K562 (cell line): ENCODE data around the gene MLLT11. TPM values are rescaled to one million over a fixed set of nuclear protein-coding genes. Genes with fewer than 3 reads are reported as not detected.
A peak's percentile ranks its signal among the peaks of the same experiment; 100 is the strongest.

Source experiments
- E2F3 ChIP-seq: fragments of 250-450 bp; sonication (Bioruptor Pico); IDR thresholded peaks from 2 replicates; pipeline ENCODE4 v1.4.0; 2020; ENCODE audit warnings: mild to moderate bottlenecking
- JUNB ChIP-seq: fragments of 450-650 bp; formaldehyde crosslinking; conservative IDR thresholded peaks from 2 replicates; pipeline ENCODE4 v1.4.0; 2020; ENCODE audit warnings: mild to moderate bottlenecking
- KDM5B ChIP-seq: fragments of 200-600 bp; sonication (generic); IDR thresholded peaks from 2 replicates; pipeline ENCODE4 v1.6.1; 2012; ENCODE audit warnings: low read depth, mild to moderate bottlenecking, moderate library complexity, low read length, control low read depth, inconsistent platforms; ENCODE audit not compliant: insufficient replicate concordance
- MBD2 ChIP-seq: sonication (generic); IDR thresholded peaks from 2 replicates; pipeline ENCODE4 v1.6.1; 2016; ENCODE audit warnings: low read depth, borderline replicate concordance
- MCM7 ChIP-seq, 2 experiments: fragments of 450-650 bp; IDR thresholded peaks; 2 replicates each; pipeline ENCODE4 v1.6.1; 2016 to 2018
- PHF21A ChIP-seq: fragments of 450-650 bp; IDR thresholded peaks from 2 replicates; pipeline ENCODE4 v1.6.1; 2017; ENCODE audit warnings: low read depth, borderline replicate concordance
- RNF2 ChIP-seq: sonication (generic); IDR thresholded peaks from 2 replicates; pipeline ENCODE4 v1.6.1; 2016
- SMAD1 ChIP-seq: fragments of 150-350 bp; IDR thresholded peaks from 2 replicates; pipeline ENCODE4 v1.6.1; 2014; ENCODE audit warnings: low read length, low read depth; ENCODE audit not compliant: partially characterized antibody
- SPI1 ChIP-seq: IDR thresholded peaks from 2 replicates; pipeline ENCODE4 v1.6.1; 2011; ENCODE audit warnings: low read depth, low read length, control low read depth, borderline replicate concordance
- TEAD1 ChIP-seq, 2 experiments: fragments of 450-650 bp in 1 of 2; sonication (generic) in 1 of 2; formaldehyde crosslinking; IDR thresholded peaks; 2 replicates each; pipeline versions ENCODE4 v1.4.0 to v1.8.0; 2020 to 2022; ENCODE audit warnings: mild to moderate bottlenecking in 2 of 2, missing genetic modification reagents in 1 of 2
- ZBTB1 ChIP-seq: sonication (generic); formaldehyde crosslinking; IDR thresholded peaks from 2 replicates; pipeline ENCODE4 v1.8.1; 2023; ENCODE audit warnings: missing genetic modification reagents, low read depth, mild to moderate bottlenecking, borderline replicate concordance
- ZNF197 ChIP-seq: fragments of 200-800 bp; sonication (Bioruptor generic); IDR thresholded peaks from 2 replicates; pipeline ENCODE4 v1.6.1; 2016; ENCODE audit warnings: low read depth, missing genetic modification characterization, missing compliant biosample characterization
- polyA plus RNA-seq, 8 experiments: library from polyadenylated mRNA; depleted of rRNA in 4 of 8; stranded (reverse) in 5 of 8; unstranded in 3 of 8; fragments of >200 nt; fragmentation: Nextera tagmentation in 2 of 8; fragmentation: Illumina TruSeq in 1 of 8; extraction: Ambion mirVana in 2 of 8; extraction: Trizol in 1 of 8; gene quantifications; 2 replicates each; pipeline versions ENCODE4 v1.2.1 to v1.2.3, GENCODE V29; 2011 to 2014; ENCODE audit warnings: inconsistent platforms in 1 of 8, missing spikeins in 1 of 8
- total RNA-seq, 7 experiments: library from RNA; depleted of rRNA in 6 of 7; stranded (reverse); fragments of >200 nt in 6 of 7; fragmentation: Illumina TruSeq in 2 of 7; extraction: Trizol in 2 of 7; gene quantifications; 2 replicates each; pipeline versions ENCODE4 v1.2.1 to v1.2.3, GENCODE V29; 2011 to 2021; ENCODE audit warnings: low replicate concordance in 1 of 7
- TF ChIP-seq, protein P1 (sequence below): fragments of 450-650 bp; formaldehyde crosslinking; IDR thresholded peaks from 2 replicates; pipeline ENCODE4 v1.4.0; 2020; ENCODE audit warnings: mild to moderate bottlenecking, moderate library complexity
- TF ChIP-seq, protein P2 (sequence below): fragments of 250-450 bp; sonication (Bioruptor Pico); IDR thresholded peaks from 2 replicates; pipeline ENCODE4 v1.8.0; 2022; ENCODE audit warnings: moderate library complexity, mild to moderate bottlenecking, inconsistent platforms
- TF ChIP-seq, protein P3 (sequence below), 2 experiments: fragments of 450-650 bp in 1 of 2; sonication (generic) in 1 of 2; formaldehyde crosslinking in 1 of 2; IDR thresholded peaks in 1 of 2; conservative IDR thresholded peaks in 1 of 2; 2 replicates each; pipeline versions ENCODE4 v1.6.1 to v1.8.1; 2016 to 2023; ENCODE audit warnings: mild to moderate bottlenecking in 2 of 2, moderate library complexity in 2 of 2, inconsistent platforms in 1 of 2, missing genetic modification reagents in 1 of 2
- TF ChIP-seq, protein P4 (sequence below): IDR thresholded peaks from 2 replicates; pipeline ENCODE4 v1.6.1; 2011; ENCODE audit not compliant: insufficient read length; ENCODE audit errors: extremely low read depth

The MLLT11 gene
- total and polyA plus RNA-seq, 9 of the 15 experiments (the other 6 are each of a cell fraction or from before 2014, with no cell fraction given), result 12.1 to 91.0 (median 22.0) TPM

DNA sequence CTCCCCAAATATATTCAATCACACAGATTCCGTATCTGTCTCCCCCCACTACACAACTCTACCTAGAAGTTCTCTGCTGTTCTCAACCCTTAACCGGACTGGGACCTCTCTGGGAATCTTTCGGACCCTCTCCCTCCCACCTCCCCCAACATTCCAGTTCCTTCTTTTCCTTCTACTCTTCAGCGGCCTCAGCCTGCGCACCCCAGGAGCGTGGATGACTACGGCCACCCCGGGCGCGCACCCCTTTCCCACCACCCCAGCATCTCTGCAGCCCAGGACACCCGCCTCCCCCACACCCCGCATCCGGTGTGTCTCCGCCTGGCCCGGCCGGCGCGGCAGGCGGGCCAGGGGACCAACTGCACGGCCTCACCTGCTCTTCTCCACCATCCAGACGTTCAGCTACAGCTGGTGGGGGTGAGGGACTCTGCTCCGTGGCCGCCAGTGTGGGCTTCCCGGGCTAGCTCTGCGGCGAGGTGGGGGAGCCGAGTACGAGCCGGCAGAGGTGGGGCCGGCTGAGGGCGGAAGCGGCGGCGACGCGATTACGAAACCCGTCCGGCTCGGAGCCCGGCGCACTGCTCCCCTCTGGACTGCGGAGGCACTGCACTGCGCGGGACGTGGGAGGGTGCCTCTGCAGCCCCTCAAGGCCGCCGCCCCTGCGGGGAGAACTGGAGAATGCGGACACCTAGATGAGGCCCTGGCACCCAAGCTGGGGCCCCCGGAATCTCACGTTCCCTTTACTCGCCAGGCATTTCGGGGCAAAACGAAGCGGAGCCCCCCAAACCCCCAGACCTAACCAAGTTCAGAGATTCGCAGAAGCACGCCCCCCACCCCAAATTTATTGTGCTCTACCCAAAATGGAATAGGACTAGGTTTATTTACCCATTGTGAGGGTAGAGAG, 839 bp upstream of the MLLT11 start, which contains the start of gene CDC42SE1 (continued):
- TF ChIP-seq, protein P1, sequence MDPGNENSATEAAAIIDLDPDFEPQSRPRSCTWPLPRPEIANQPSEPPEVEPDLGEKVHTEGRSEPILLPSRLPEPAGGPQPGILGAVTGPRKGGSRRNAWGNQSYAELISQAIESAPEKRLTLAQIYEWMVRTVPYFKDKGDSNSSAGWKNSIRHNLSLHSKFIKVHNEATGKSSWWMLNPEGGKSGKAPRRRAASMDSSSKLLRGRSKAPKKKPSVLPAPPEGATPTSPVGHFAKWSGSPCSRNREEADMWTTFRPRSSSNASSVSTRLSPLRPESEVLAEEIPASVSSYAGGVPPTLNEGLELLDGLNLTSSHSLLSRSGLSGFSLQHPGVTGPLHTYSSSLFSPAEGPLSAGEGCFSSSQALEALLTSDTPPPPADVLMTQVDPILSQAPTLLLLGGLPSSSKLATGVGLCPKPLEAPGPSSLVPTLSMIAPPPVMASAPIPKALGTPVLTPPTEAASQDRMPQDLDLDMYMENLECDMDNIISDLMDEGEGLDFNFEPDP (CRISPR knock-in tag), result no peak
- TF ChIP-seq, protein P2, sequence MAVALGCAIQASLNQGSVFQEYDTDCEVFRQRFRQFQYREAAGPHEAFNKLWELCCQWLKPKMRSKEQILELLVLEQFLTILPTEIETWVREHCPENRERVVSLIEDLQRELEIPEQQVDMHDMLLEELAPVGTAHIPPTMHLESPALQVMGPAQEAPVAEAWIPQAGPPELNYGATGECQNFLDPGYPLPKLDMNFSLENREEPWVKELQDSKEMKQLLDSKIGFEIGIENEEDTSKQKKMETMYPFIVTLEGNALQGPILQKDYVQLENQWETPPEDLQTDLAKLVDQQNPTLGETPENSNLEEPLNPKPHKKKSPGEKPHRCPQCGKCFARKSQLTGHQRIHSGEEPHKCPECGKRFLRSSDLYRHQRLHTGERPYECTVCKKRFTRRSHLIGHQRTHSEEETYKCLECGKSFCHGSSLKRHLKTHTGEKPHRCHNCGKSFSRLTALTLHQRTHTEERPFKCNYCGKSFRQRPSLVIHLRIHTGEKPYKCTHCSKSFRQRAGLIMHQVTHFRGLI (CRISPR knock-in tag), result no peak
- TF ChIP-seq SPI1, result peak; percentile 63; the same call in 1 of the 2 replicates
- TF ChIP-seq PHF21A, result no peak; the same call in 1 of the 2 replicates
- peak; percentile 63 for TF ChIP-seq SMAD1
- TF ChIP-seq JUNB, result 0 out of 2 replicates have a peak, but pooled peaks have one; percentile 31
- peak; percentile 77; the same call in 1 of the 2 replicates for TF ChIP-seq ZBTB1 (CRISPR knock-in tag)
- TF ChIP-seq MCM7 (IDR thresholded peaks at IDR 0.05), result no peak
- peak; percentile 73 for TF ChIP-seq RNF2
- no peak for TF ChIP-seq KDM5B
- peak; percentile 64 to 85; a peak in 3 of 4 replicates for TF ChIP-seq TEAD1 (CRISPR knock-in tag; IDR thresholded peaks at IDR 0.05)
- TF ChIP-seq, protein P3, sequence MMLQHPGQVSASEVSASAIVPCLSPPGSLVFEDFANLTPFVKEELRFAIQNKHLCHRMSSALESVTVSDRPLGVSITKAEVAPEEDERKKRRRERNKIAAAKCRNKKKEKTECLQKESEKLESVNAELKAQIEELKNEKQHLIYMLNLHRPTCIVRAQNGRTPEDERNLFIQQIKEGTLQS (IDR thresholded peaks at IDR 0.05), result peak; percentile 81
- TF ChIP-seq, protein P3 (CRISPR knock-in tag; conservative IDR thresholded peaks at IDR 0.05), result no peak; the same call in 1 of the 2 replicates
- TF ChIP-seq E2F3 (CRISPR knock-in tag), result 0 out of 2 replicates have a peak, but pooled peaks have one; percentile 67
- TF ChIP-seq MBD2, result peak; percentile 65; the same call in 1 of the 2 replicates
- TF ChIP-seq ZNF197 (CRISPR knock-in tag), result no peak
- TF ChIP-seq, protein P4, sequence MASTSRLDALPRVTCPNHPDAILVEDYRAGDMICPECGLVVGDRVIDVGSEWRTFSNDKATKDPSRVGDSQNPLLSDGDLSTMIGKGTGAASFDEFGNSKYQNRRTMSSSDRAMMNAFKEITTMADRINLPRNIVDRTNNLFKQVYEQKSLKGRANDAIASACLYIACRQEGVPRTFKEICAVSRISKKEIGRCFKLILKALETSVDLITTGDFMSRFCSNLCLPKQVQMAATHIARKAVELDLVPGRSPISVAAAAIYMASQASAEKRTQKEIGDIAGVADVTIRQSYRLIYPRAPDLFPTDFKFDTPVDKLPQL, result no peak
